ENCODE results near the gene MEF2A.

The MEF2A gene

DNA sequence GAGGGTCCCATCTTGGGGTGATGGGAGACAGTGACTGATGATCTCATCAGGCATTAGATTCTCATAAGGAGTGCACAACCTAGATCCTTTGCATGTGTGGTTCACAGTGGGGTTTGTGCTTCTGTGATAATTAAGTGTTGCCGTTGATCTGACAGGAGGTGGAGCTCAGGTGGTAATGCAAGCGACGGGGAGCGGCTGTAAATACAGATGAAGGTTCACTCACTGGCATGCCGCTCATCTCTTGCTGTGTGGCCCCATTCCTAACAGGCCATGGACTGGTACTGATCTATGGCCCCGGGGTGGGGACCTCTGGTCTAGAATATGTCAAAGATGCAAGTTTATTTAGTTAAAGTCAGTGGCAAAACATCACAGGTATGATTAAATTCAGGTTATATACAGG, 8.7 kb downstream of the MEF2A start:
- no peak overlapping the region for H3K27ac ChIP-seq
- no peak overlapping the region for H3K4me3 ChIP-seq (ENCODE audit: low read depth, low read length)
- H3K4me1 ChIP-seq, result no peaks in the 10 kb centered on the region
- H3K9ac ChIP-seq, result no peak overlapping the region
- H3K9me3 ChIP-seq (ENCODE audit: control insufficient read depth, low read length), result no peaks in the 10 kb centered on the region
- H3K4me2 ChIP-seq (ENCODE audit: low read length), result no peak overlapping the region
- no peak overlapping the region for H2AFZ ChIP-seq
- TF ChIP-seq CTCF (IDR thresholded peaks at IDR 0.05), result no peak
- peaks cover 13% of the 10 kb centered on the region for H3K79me2 ChIP-seq
- H3K36me3 ChIP-seq (ENCODE audit: control insufficient read depth, insufficient read depth, low read length), result no peaks in the 10 kb centered on the region
- H3K27me3 ChIP-seq (ENCODE audit: control insufficient read depth, insufficient read depth, low read length), result no peaks in the 10 kb centered on the region

DNA sequence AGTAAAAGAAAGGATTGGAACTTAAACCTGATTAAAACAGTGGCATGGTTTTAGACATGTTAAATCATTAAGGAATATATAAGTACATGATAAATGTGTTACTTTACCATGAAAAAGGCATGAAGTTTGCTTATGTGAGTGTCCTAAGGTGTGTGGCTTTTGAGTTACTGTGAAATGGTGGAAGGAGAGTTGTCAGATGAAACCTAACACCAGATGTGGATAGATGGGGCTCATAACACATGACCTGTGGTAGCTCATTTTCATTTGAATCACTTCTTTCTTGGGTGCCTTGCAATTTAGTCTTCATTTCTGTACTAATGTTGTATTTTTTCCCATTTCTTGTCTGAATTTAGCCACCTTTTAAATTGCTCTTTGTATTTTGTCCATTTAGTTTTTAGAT, 13.0 kb downstream of the MEF2A start:
- H3K27me3 ChIP-seq (ENCODE audit: control insufficient read depth, insufficient read depth, low read length), result no peaks in the 10 kb centered on the region
- no peak overlapping the region for H3K9ac ChIP-seq
- H3K4me2 ChIP-seq (ENCODE audit: low read length), result no peak overlapping the region
- H3K27ac ChIP-seq, result no peak overlapping the region
- H2AFZ ChIP-seq, result no peak overlapping the region
- TF ChIP-seq CTCF (IDR thresholded peaks at IDR 0.05), result no peak
- H3K9me3 ChIP-seq (ENCODE audit: control insufficient read depth, low read length), result no peaks in the 10 kb centered on the region
- H3K36me3 ChIP-seq (ENCODE audit: control insufficient read depth, insufficient read depth, low read length), result no peaks in the 10 kb centered on the region
- H3K79me2 ChIP-seq, result peaks cover 15% of the 10 kb centered on the region
- H3K4me1 ChIP-seq, result peaks cover 3% of the 10 kb centered on the region
- H3K4me3 ChIP-seq (ENCODE audit: low read depth, low read length), result no peak overlapping the region

- no peak for TF ChIP-seq CTCF (IDR thresholded peaks at IDR 0.05)
- no peak overlapping the region for H3K27ac ChIP-seq
- H2AFZ ChIP-seq, result no peak overlapping the region
- H3K79me2 ChIP-seq, result peaks cover 12% of the 10 kb centered on the region
- H3K36me3 ChIP-seq (ENCODE audit: control insufficient read depth, insufficient read depth, low read length), result no peaks in the 10 kb centered on the region
- no peaks in the 10 kb centered on the region for H3K27me3 ChIP-seq (ENCODE audit: control insufficient read depth, insufficient read depth, low read length)
- no peak overlapping the region for H3K4me3 ChIP-seq (ENCODE audit: low read depth, low read length)
- peaks cover 3% of the 10 kb centered on the region for H3K4me1 ChIP-seq
- H3K9ac ChIP-seq, result no peak overlapping the region
- H3K9me3 ChIP-seq (ENCODE audit: control insufficient read depth, low read length), result no peaks in the 10 kb centered on the region
- H3K4me2 ChIP-seq (ENCODE audit: low read length), result no peak overlapping the region
Observed at GRCh38 chr15:99580076-99580475, 14.3 kb downstream of the MEF2A start.

DNA sequence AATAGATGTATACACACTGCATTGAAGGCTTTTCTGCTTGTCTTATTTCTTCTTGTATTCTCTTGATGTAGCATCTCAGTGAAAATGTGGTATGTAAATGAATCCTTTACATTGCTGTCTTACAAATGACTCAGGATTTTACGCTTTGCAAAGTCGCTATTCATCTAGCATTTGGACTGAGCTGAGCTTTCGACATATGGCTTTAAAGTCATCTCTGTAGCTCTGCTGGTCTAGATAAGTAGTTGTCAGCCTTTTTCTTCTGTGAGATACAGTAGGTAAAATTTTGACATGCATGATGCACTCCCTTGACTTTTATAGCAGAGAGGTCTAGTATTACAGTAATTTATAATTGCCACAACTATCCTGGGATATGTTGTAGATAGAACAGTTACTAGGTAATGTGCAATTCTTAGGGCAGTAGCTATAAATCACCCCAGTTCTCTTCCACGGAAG, 16.8 kb downstream of the MEF2A start:
- Histone ChIP-seq H3K9me3 (ENCODE audit: control insufficient read depth, low read length) (no peaks in the 10 kb centered on the region), H3K4me1 (peaks cover 3% of the 10 kb centered on the region), H3K79me2 (peaks cover 12% of the 10 kb centered on the region), H3K4me3 (ENCODE audit: low read depth, low read length) (no peak overlapping the region), H3K36me3 (ENCODE audit: control insufficient read depth, insufficient read depth, low read length) (no peaks in the 10 kb centered on the region), H3K4me2 (ENCODE audit: low read length) (no peak overlapping the region), H3K27ac (no peak overlapping the region), H3K27me3 (ENCODE audit: control insufficient read depth, insufficient read depth, low read length) (no peaks in the 10 kb centered on the region), H2AFZ (no peak overlapping the region), H3K9ac (no peak overlapping the region)
- TF ChIP-seq CTCF (IDR thresholded peaks at IDR 0.05), result no peak

- H3K9me3 ChIP-seq (ENCODE audit: control insufficient read depth, low read length), result no peaks in the 10 kb centered on the region
- no peak overlapping the region for H3K4me3 ChIP-seq (ENCODE audit: low read depth, low read length)
- no peak overlapping the region for H3K9ac ChIP-seq
- H3K79me2 ChIP-seq, result peaks cover 20% of the 10 kb centered on the region
- no peaks in the 10 kb centered on the region for H3K36me3 ChIP-seq (ENCODE audit: control insufficient read depth, insufficient read depth, low read length)
- no peak overlapping the region for H3K4me2 ChIP-seq (ENCODE audit: low read length)
- no peaks in the 10 kb centered on the region for H3K27me3 ChIP-seq (ENCODE audit: control insufficient read depth, insufficient read depth, low read length)
- H3K27ac ChIP-seq, result no peak overlapping the region
- TF ChIP-seq CTCF (IDR thresholded peaks at IDR 0.05), result no peak
- H2AFZ ChIP-seq, result no peak overlapping the region
- H3K4me1 ChIP-seq, result peaks cover 3% of the 10 kb centered on the region
Observed at GRCh38 chr15:99584081-99584600, 18.4 kb downstream of the MEF2A start.

Measured in parathyroid adenoma (tissue), 2 donors.